ENCODE data around the gene PRKG1.
"Not testable (repeated sequence)": the region's sequence is repeated elsewhere in the genome, so short reads cannot be mapped to it uniquely, and the experiment has no call there.

Gene PRKG1

DNA sequence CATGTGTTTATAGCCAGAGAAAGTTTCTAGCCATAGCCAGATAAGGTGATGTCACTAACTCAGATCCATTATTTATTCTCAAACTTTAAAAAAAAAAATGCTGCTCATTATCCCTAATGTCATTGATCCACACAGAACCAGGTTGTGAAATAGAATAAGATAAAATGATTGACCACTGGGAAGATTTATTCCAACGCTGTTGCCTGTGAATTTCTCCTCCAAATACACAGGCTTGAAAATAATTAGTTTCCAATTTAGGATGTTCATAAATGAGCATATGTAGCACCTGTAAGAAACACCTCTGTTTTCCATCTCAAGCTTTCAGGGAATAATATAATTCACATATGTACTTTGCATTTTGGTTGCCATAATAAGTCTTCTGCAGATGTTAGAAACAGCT, 956.7 kb downstream of the PRKG1 start:
- no peak for DNase-seq (ENCODE audit: low read depth in 1 of 2, low spot score in 1 of 2)

DNA sequence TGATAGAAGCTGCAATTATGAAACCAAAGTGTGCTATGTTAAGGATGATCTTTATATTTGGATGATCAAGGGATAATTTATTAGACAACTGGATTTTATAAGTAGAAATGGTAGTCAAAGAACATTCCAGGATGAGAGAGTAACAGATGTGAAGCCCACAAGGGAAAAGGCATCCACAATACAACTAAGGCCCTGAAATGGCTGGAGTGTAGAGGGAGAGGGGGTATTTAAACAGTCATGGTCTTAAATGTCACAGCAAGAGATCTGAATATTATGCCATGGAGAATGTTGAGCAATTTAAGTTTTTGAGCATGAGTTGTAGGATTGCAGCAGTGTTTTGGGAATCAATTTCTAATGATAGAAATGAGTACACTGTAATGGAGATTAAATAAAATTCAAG, 957.5 kb downstream of the PRKG1 start:
- no peak for DNase-seq (ENCODE audit: low read depth in 1 of 2, low spot score in 1 of 2)

GRCh38 chr10:52032681-52033629, 958.7 kb downstream of the PRKG1 start:
- no peak for DNase-seq (ENCODE audit: low read depth in 1 of 2, low spot score in 1 of 2)

- not testable (repeated sequence) for DNase-seq (ENCODE audit: low read depth in 1 of 2, low spot score in 1 of 2)
These were observed 964.9 kb downstream of the PRKG1 start for GRCh38 chr10:52039002-52039793.

- no peak for DNase-seq (ENCODE audit: low read depth in 1 of 2, low spot score in 1 of 2)
These were observed 966.2 kb downstream of the PRKG1 start for GRCh38 chr10:52040486-52040885.

- DNase-seq (ENCODE audit: low read depth in 1 of 2, low spot score in 1 of 2) = no peak
These were observed 969.5 kb downstream of the PRKG1 start for GRCh38 chr10:52043811-52044210.

DNA sequence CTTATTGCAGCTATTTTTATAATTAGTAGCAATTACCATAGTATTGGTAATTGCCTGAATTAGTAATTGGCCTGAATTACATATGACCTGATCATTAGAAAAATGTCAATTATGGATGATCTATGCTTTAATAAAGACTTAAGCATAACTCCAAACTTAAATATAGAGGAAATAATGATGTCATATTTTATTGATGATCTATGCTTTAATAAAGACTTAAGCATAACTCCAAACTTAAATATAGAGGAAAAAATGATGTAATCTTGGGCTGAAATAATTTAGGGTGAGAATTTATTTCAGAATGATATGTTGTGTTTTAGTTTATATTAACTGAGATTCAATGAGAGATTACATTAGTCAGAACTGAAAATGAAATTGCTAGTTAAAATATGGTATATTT, 973.8 kb downstream of the PRKG1 start:
- no peak for DNase-seq (ENCODE audit: low read depth in 1 of 2, low spot score in 1 of 2)

DNA sequence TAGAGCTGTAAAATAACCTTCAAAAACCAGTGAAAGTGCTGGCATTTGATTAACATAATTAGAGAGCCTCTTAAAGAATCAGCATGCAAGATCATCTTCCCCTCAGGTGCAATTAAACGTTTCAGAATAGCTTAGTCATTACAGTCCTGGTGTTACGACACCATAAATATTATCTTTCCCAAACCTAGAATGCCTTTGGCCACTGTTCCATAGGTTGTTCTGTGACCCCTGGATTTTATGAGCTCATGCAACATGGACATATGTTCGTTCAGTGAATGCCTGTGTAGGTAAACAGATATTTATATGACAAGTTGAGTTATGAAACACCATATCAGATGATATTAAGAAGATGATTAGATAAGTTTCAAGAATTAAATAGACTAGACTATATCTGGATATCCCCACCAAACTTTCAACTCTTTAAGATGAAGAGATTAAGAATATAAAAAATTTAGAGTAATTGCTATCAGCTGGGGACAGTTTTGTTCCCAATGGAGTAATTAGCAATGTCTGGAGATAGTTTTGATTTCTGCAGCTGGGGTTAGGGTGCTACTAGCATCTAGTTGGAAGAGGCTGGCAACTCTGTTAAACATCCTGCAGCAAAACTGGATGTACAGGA, 976.3 kb downstream of the PRKG1 start:
- no peak for DNase-seq (ENCODE audit: low read depth in 1 of 2, low spot score in 1 of 2)

DNA sequence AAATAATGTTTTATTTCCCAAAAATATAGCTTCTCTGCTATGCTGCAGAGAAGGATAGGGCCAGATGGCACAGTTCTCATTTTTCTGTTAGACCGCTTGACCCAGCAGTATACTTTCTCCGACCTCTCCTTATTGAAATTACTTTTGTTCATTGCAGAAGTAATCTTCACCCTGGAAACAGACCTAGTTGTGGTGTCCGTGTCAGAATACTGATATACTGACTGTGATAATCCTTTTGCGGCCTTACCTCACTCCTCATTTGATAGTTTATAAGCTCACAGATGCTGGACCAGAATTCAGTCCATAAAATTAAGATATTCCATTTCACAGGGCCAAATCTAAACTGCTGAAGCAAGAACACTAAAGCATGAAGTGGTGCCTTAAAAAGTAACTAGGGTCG, 979.2 kb downstream of the PRKG1 start:
- no peak for DNase-seq (ENCODE audit: low read depth in 1 of 2, low spot score in 1 of 2)

DNA sequence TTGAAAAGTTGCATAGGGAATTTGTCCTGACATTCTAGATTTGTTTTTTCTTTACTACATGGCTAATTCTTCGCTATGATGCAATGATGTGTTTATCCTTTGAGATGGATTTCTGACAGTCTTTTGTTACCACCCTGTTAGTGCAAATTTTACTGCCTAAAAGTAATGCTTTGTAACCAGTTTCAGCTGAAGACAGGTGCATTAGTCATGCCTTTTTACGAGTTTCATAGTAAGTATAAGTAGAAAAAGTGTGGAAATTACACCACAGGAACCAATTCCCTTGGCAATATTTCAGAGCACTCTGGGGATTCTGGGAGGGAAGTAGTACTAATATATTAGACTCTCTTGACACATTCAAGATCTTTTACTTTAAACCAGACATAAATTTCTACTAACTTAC, 982.0 kb downstream of the PRKG1 start:
- no peak for DNase-seq (ENCODE audit: low read depth in 1 of 2, low spot score in 1 of 2)

- no peak for DNase-seq (ENCODE audit: low read depth in 1 of 2, low spot score in 1 of 2)
These were observed 984.8 kb downstream of the PRKG1 start for GRCh38 chr10:52059089-52059488.

- DNase-seq (ENCODE audit: low read depth in 1 of 2, low spot score in 1 of 2) = no peak
These were observed 988.9 kb downstream of the PRKG1 start for GRCh38 chr10:52063159-52063558.

DNA sequence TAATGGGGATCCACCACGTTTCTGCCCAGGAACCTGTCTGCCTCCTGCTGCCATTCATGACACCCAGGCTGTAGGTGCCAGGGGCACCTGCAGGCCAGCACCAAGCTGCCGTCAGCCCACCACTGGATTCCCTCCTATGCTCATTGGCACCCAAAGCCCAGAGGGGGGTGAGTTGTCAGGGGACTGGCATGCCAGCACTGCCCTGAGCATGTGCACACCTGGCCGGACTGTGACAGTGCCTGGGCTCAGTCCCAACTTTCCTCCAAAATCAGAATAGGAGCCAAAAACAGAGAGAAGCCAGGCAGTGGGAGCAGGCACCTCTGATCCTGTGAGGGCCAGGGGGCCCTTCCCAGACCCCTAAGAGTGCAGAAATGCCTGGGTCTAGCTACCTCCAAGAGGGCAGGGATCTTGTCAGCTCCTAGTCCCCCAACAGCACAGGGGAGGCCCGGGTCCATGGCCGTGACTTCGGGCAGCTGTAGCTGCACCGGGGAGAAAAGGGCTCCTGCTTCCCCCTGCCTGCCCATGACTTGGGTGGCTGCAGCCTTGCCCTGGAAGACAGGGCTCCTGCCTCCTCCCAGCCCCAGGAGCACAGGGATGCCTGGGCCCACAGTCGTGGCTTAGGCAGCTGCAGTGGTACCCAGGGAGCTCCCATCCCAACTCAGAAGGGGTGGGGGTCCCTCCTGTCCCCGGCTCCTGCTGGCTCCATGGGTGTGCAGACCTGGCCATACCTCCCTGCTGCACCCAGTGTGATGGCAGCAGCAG, 990.0 kb downstream of the PRKG1 start:
- no peak for DNase-seq (ENCODE audit: low read depth in 1 of 2, low spot score in 1 of 2)

- DNase-seq (ENCODE audit: low read depth in 1 of 2, low spot score in 1 of 2) = no peak
These were observed 992.1 kb downstream of the PRKG1 start for GRCh38 chr10:52066383-52066782.

GRCh38 chr10:52068485-52068884, 994.2 kb downstream of the PRKG1 start:
- no peak for DNase-seq (ENCODE audit: low read depth in 1 of 2, low spot score in 1 of 2)

- DNase-seq (ENCODE audit: low read depth in 1 of 2, low spot score in 1 of 2) = no peak
These were observed 997.5 kb downstream of the PRKG1 start for GRCh38 chr10:52071814-52072213.

DNA sequence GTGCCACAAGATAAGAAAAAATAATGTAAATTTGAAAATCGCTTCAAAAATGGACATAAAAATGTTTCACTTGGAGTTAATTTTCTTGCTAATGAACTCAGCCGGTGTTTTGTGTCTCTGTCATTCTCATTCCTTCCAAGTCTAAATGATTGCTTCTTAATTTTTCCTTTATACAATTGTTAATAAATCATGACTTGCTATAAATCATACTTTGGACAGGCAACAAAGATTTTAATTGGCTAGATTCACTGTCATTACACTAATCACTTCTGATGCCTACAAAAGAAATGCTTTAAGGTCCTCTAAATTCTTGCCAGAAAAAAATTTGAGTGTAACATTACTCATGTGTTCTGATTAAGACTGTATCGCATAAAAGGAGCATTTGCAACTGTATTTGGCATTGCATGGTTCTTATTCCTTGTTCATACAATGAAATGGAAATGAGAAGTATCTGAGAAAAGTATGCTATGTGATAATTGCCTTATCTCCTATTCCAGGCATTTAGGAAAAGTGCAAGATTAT, 1000.3 kb downstream of the PRKG1 start:
- no peak for DNase-seq (ENCODE audit: low read depth in 1 of 2, low spot score in 1 of 2)

GRCh38 chr10:52077814-52078213, 1003.5 kb downstream of the PRKG1 start:
- DNase-seq (ENCODE audit: low read depth in 1 of 2, low spot score in 1 of 2) = no peak

DNA sequence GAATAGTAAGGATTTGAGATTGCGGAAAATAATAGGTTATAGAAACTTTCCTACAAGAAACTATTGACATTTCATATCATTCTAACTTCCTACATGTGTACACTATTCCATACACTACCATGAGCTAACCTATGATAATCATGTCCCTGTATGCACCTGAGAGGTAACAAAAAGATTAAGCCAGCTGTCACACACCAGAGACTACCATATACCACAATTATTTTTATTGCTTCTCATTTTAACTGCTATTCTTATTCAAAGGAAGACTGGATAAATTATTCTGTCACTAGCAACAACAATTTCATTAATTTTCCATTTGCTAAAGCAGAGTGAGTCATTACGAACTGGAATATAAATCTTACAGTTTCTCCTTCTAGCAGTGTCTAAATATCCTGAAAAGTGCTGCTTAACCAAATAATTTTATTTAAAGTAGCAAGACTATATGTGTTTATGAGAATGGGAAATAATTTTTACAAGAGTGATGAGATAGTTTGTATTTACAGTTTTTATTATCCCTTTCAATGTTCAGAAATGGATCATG, 1004.2 kb downstream of the PRKG1 start:
- no peak for DNase-seq (ENCODE audit: low read depth in 1 of 2, low spot score in 1 of 2)

DNA sequence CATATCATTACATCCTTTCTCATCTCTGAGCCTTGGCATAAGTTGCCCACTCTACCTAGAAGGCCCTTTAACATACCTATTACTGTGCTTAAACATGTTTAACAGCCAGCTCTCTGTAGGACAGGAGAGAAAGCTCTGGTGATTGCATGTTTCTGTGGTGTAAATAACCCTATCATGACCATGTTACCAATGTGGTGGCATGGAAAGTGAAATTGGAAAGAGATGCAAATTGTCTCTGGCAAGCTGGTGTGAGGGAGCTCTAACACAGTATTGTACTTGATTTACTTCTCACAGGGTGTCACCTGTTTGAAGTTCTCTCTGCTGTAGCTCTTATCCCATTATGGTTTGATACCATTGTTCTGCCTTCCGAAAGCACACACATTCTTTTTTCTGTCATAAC, 1008.0 kb downstream of the PRKG1 start:
- DNase-seq (ENCODE audit: low read depth in 1 of 2, low spot score in 1 of 2) = no peak

DNA sequence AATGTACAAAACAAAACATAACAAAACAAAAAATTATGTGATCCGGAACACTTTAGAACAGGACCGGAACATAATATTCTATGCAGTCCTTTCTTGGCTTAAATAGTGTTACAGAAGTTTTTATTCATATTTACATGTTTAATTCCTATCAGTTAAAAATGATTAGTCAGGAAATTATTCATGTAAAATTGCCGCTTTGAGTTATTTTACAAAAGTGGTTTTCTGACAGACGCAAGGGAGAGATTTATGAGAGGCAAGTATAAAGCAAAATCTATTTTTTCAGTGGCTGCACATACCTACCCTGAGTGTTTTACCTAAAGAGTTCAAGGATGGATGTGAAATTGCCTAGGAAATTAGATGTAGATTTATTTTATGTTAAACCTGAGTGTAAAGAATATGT, 1009.1 kb downstream of the PRKG1 start:
- no peak for DNase-seq (ENCODE audit: low read depth in 1 of 2, low spot score in 1 of 2)

All from activated CD4-positive, alpha-beta T cell treated with anti-CD3 and anti-CD28 coated beads, Interleukin-2, amount 50 U/mL, for 24 hours (primary cell).